ENCODE data around the gene DCXR.

DNA sequence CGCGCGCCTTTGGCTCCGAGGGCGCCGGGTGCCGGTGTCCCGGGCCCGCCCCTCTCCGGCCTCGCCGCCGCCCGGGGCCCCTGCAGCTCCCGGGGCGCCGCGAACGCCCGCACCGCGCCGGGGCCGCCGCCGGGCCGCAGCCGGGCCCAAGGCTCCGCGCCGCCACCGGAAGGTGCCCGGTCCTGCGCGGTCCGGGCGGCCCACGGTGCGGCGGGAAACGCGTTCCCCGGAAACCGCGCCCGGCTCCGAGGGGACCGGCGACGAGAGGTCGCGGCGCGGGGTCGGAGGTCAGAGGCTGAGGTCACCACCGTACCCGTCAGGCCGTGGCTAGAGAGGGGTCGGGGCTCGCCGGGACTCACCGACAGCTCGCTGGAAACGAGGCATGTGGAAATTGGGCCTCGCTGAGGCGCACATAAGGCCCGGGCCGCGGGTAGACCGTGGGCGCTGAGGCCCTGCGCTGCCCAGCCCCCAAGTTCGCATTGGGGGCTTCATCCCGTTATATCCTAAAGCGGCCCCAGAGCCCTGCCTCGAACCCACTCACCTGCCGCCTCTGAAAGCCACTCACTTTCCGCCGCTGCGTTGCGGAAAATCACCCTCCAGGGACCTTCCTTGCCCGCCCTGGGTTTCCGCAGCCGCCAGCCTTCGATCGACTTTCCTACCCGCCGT, 28.3 kb upstream of the DCXR start, which contains the start of gene DUS1L:
- peak; percentile 90; the same call in 1 of the 2 replicates for TF ChIP-seq TAF1 (IDR thresholded peaks at IDR 0.05; ENCODE audit: borderline replicate concordance, low read depth, low read length)
- TF ChIP-seq EP300 (IDR thresholded peaks at IDR 0.05; ENCODE audit: borderline replicate concordance in 1 of 2, control insufficient read depth in 1 of 2, low read depth in 2 of 2, low read length in 2 of 2) = no peak
- TF ChIP-seq HDAC2 (IDR thresholded peaks at IDR 0.05) = no peak
- TF ChIP-seq MYC (IDR thresholded peaks at IDR 0.05; ENCODE audit: insufficient read depth, insufficient read length, insufficient replicate concordance, low read length, severe bottlenecking) = no peak
